DOHH2 (cell line): ENCODE measurements around the gene CA9.

Source experiments
- CTCF ChIP-seq: fragments of 200-600 bp; sonication (generic); IDR thresholded peaks from one replicate; pipeline ENCODE4 v1.5.1; 2014; ENCODE audit warnings: antibody characterized with exemption, mild to moderate bottlenecking, low read depth, low read length; ENCODE audit not compliant: poor library complexity, severe bottlenecking
- EZH2phosphoT487 ChIP-seq: fragments of 200-600 bp; sonication (generic); IDR thresholded peaks from 2 replicates; pipeline ENCODE4 v1.6.1; 2017; ENCODE audit warnings: borderline replicate concordance, mild to moderate bottlenecking, antibody characterized with exemption, low read length, moderate library complexity, mixed read lengths

- TF ChIP-seq CTCF = no peak
- no peak for TF ChIP-seq EZH2phosphoT487
These were observed 53.9 kb downstream of the CA9 start for GRCh38 chr9:35727676-35728040.
